PFSK-1 (cell line): ENCODE results near the gene TTLL5.
A peak's percentile ranks its signal among the peaks of the same experiment; 100 is the strongest.

Experiments used
- FOXP2 ChIP-seq: optimal IDR thresholded peaks from 2 replicates; pipeline ENCODE3; 2011; ENCODE audit warnings: borderline replicate concordance, control low read depth, inconsistent platforms; ENCODE audit not compliant: insufficient read depth; ENCODE audit errors: extremely low read length, extremely low read depth
- POLR2AphosphoS5 ChIP-seq: IDR thresholded peaks from 2 replicates; pipeline ENCODE4 v1.6.1; 2012; ENCODE audit warnings: low read depth, mild to moderate bottlenecking, control low read depth, low read length, moderate library complexity
- REST ChIP-seq, 2 experiments: IDR thresholded peaks; 2 replicates each; pipeline versions ENCODE4 v1.6.1 to v1.8.0; 2011 to 2012; ENCODE audit warnings: low read depth in 2 of 2, low read length in 2 of 2, control low read depth in 1 of 2, inconsistent platforms in 1 of 2, mild to moderate bottlenecking in 1 of 2, moderate library complexity in 1 of 2; ENCODE audit not compliant: insufficient read depth in 1 of 2
- SIN3A ChIP-seq: IDR thresholded peaks from 2 replicates; pipeline ENCODE4 v1.6.1; 2012; ENCODE audit warnings: mild to moderate bottlenecking, low read length, moderate library complexity, borderline replicate concordance; ENCODE audit not compliant: insufficient read depth
- TAF1 ChIP-seq: IDR thresholded peaks from 2 replicates; pipeline ENCODE4 v1.6.1; 2012; ENCODE audit warnings: low read length, control low read depth, borderline replicate concordance; ENCODE audit not compliant: insufficient read depth

The TTLL5 gene

GRCh38 chr14:75647640-75648039, 13.4 kb upstream of the TTLL5 start:
- TF ChIP-seq REST (IDR thresholded peaks at IDR 0.05; ENCODE audit: insufficient read depth in 1 of 2, low read depth in 2 of 2, low read length in 2 of 2) (no peak), SIN3A (no peak), FOXP2 (no peak), POLR2AphosphoS5 (no peak)

DNA sequence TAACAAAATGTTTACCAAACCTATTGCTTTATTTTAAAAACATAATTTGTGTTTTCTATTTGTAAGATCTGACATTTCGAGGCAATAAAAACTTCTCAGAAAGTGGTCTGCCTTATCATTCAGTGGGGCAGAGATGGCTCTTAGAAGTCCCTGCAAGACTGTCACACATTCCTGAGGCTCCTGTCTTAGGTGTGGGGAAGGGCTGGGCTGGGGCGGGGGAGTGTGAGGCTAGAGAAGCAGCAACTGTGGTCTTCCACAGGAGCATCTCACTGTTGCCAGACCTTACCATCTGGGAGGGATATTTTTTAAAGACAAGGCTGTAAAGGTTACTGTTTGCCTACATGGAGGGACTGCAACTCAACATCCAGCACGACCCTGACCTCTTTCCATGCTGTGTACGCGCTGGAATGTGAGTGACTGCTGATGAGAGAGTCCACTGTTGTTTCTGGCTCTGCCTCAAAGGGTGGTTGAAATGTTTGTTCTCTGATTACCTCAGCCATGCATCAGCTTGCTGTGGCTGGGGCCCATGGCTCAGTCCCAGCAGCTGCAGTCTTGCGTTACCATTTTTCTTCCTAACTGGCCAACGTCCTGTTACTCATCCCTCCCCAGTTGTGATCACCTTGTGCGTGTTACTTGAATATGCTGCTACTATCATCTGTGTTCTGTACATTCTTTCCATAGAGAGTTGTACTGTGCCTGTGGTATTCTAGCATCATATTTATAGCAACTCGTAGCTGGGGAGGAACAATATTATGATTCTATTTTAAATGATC, 12.8 kb upstream of the TTLL5 start:
- TF ChIP-seq FOXP2 (peak; percentile 9), SIN3A (no peak), TAF1 (no peak)

GRCh38 chr14:75649337-75649736, 11.7 kb upstream of the TTLL5 start:
- TF ChIP-seq POLR2AphosphoS5 = no peak
- TF ChIP-seq TAF1 = no peak
- TF ChIP-seq FOXP2 = no peak
- TF ChIP-seq SIN3A = no peak
- no peak for TF ChIP-seq REST (IDR thresholded peaks at IDR 0.05; ENCODE audit: insufficient read depth in 1 of 2, low read depth in 2 of 2, low read length in 2 of 2)

- no peak for TF ChIP-seq SIN3A
- TF ChIP-seq TAF1 = no peak
- no peak for TF ChIP-seq POLR2AphosphoS5
- TF ChIP-seq REST (IDR thresholded peaks at IDR 0.05; ENCODE audit: insufficient read depth in 1 of 2, low read depth in 2 of 2, low read length in 2 of 2) = no peak
- TF ChIP-seq FOXP2 = no peak
Measured at GRCh38 chr14:75649773-75650172, 11.3 kb upstream of the TTLL5 start.

DNA sequence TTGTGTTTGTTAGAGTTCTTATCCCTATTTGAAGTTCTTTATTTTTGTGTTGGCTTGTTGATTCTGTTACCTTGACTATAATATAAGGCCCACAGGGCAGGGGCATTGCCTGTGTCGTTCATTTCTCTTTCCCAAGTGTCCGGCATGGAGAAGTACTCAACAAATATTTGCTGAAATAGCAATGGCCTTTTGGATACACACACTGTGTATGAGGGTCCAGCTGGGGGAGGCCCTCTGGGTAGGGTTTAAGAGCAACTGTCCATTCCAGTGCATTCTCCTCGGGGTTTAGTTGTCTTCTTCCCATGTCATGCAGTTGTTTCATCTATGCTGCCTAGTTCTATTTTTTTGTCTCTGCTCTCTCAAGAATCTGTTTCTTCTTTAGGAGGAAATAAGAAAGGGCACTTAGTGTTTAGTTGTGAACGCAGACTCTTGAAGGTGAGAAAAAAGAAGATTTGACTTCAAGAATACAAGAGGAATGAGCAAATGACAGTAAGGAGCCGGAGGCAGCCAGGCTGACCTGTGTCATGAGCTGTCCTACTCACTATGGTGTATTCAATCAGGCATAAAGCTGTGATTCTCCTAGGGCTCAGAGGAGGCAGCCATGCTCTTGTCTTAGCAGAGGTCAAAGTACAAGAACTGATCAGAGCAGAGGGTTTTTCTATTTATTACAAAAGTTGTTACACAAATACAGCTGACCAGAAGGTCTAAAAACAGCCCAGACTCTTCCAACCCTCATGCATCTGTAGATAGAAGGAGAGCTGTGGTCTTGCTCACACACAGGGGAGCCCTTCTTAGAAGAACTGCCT, 10.6 kb upstream of the TTLL5 start:
- TF ChIP-seq FOXP2 (no peak), SIN3A (no peak), POLR2AphosphoS5 (no peak), REST (IDR thresholded peaks at IDR 0.05; ENCODE audit: insufficient read depth in 1 of 2, low read depth in 2 of 2, low read length in 2 of 2) (no peak), TAF1 (no peak)
